ENCODE results near the gene HERC6.
"Not testable (repeated sequence)": the region's sequence is repeated elsewhere in the genome, so short reads cannot be mapped to it uniquely, and the experiment has no call there.

Gene HERC6

GRCh38 chr4:88360256-88360655 lies 18.4 kb upstream of the HERC6 start:
- H3K4me1 Mint-ChIP-seq: no peaks in the 10 kb centered on the region
- DNase-seq (ENCODE audit: low spot score in 2 of 2) (no peak), ATAC-seq (replicated peaks; ENCODE audit: extremely low read depth, poor library complexity, severe bottlenecking) (no peak)
- H3K4me3 Mint-ChIP-seq: no peak overlapping the region
- peaks cover 2% of the 10 kb centered on the region for H3K36me3 Mint-ChIP-seq (ENCODE audit: insufficient read depth)
- H3K9me3 Mint-ChIP-seq: peaks cover 6% of the 10 kb centered on the region
- H3K27ac Mint-ChIP-seq (ENCODE audit: low read depth): no peak overlapping the region
- peaks cover 32% of the 10 kb centered on the region for H3K27me3 Mint-ChIP-seq

GRCh38 chr4:88360791-88361190 lies 17.9 kb upstream of the HERC6 start:
- ATAC-seq (replicated peaks; ENCODE audit: extremely low read depth, poor library complexity, severe bottlenecking) (no peak), DNase-seq (ENCODE audit: low spot score in 2 of 2) (no peak)
- H3K36me3 Mint-ChIP-seq (ENCODE audit: insufficient read depth): peaks cover 2% of the 10 kb centered on the region
- peaks cover 6% of the 10 kb centered on the region for H3K9me3 Mint-ChIP-seq
- H3K27me3 Mint-ChIP-seq: peaks cover 32% of the 10 kb centered on the region
- H3K4me1 Mint-ChIP-seq: no peaks in the 10 kb centered on the region
- no peak overlapping the region for H3K4me3 Mint-ChIP-seq
- no peak overlapping the region for H3K27ac Mint-ChIP-seq (ENCODE audit: low read depth)

- not testable (repeated sequence) for H3K4me3 Mint-ChIP-seq; ATAC-seq (replicated peaks; ENCODE audit: extremely low read depth, poor library complexity, severe bottlenecking); H3K36me3 Mint-ChIP-seq (ENCODE audit: insufficient read depth); DNase-seq (ENCODE audit: low spot score in 2 of 2); H3K9me3 Mint-ChIP-seq; H3K4me1 Mint-ChIP-seq; H3K27ac Mint-ChIP-seq (ENCODE audit: low read depth)
- H3K27me3 Mint-ChIP-seq: peaks cover 32% of the 10 kb centered on the region
Observed at GRCh38 chr4:88361217-88361773, 17.4 kb upstream of the HERC6 start.

- Mint-ChIP-seq H3K27me3 (peaks cover 31% of the 10 kb centered on the region), H3K4me1 (no peaks in the 10 kb centered on the region), H3K4me3 (no peak overlapping the region), H3K36me3 (ENCODE audit: insufficient read depth) (peaks cover 5% of the 10 kb centered on the region), H3K9me3 (peaks cover 6% of the 10 kb centered on the region), H3K27ac (ENCODE audit: low read depth) (no peak overlapping the region)
- DNase-seq (ENCODE audit: low spot score in 2 of 2) (no peak), ATAC-seq (replicated peaks; ENCODE audit: extremely low read depth, poor library complexity, severe bottlenecking) (no peak)
Observed at GRCh38 chr4:88366460-88366859, 12.2 kb upstream of the HERC6 start.

GRCh38 chr4:88367826-88368225 lies 10.8 kb upstream of the HERC6 start:
- H3K9me3 Mint-ChIP-seq: peaks cover 6% of the 10 kb centered on the region
- no peaks in the 10 kb centered on the region for H3K4me1 Mint-ChIP-seq
- H3K4me3 Mint-ChIP-seq: no peak overlapping the region
- H3K36me3 Mint-ChIP-seq (ENCODE audit: insufficient read depth): peaks cover 5% of the 10 kb centered on the region
- ATAC-seq (replicated peaks; ENCODE audit: extremely low read depth, poor library complexity, severe bottlenecking): no peak
- H3K27me3 Mint-ChIP-seq: peaks cover 18% of the 10 kb centered on the region
- no peak for DNase-seq (ENCODE audit: low spot score in 2 of 2)
- H3K27ac Mint-ChIP-seq (ENCODE audit: low read depth): no peak overlapping the region

GRCh38 chr4:88369180-88369812 lies 9.4 kb upstream of the HERC6 start:
- H3K36me3 Mint-ChIP-seq (ENCODE audit: insufficient read depth); H3K27me3 Mint-ChIP-seq; H3K4me1 Mint-ChIP-seq; H3K9me3 Mint-ChIP-seq; ATAC-seq (replicated peaks; ENCODE audit: extremely low read depth, poor library complexity, severe bottlenecking); H3K4me3 Mint-ChIP-seq; DNase-seq (ENCODE audit: low spot score in 2 of 2); H3K27ac Mint-ChIP-seq (ENCODE audit: low read depth): not testable (repeated sequence)

- no peaks in the 10 kb centered on the region for H3K9me3 Mint-ChIP-seq
- H3K27me3 Mint-ChIP-seq: no peaks in the 10 kb centered on the region
- peak overlapping the region; percentile 86 for H3K27ac Mint-ChIP-seq (ENCODE audit: low read depth)
- no peak for ATAC-seq (replicated peaks; ENCODE audit: extremely low read depth, poor library complexity, severe bottlenecking)
- H3K36me3 Mint-ChIP-seq (ENCODE audit: insufficient read depth): peaks cover 13% of the 10 kb centered on the region
- no peak for DNase-seq (ENCODE audit: low spot score in 2 of 2)
- no peak overlapping the region for H3K4me3 Mint-ChIP-seq
- peaks cover 32% of the 10 kb centered on the region for H3K4me1 Mint-ChIP-seq
Observed at GRCh38 chr4:88381123-88381522, 2.5 kb downstream of the HERC6 start.

- H3K36me3 Mint-ChIP-seq (ENCODE audit: insufficient read depth): peaks cover 17% of the 10 kb centered on the region
- ATAC-seq (replicated peaks; ENCODE audit: extremely low read depth, poor library complexity, severe bottlenecking) (peak; percentile 60), DNase-seq (ENCODE audit: low spot score in 2 of 2) (peak in 1 of 2 donors; percentile 28)
- peaks cover 30% of the 10 kb centered on the region for H3K4me1 Mint-ChIP-seq
- H3K27me3 Mint-ChIP-seq: no peaks in the 10 kb centered on the region
- no peaks in the 10 kb centered on the region for H3K9me3 Mint-ChIP-seq
- H3K4me3 Mint-ChIP-seq: peak overlapping the region; percentile 36
- H3K27ac Mint-ChIP-seq (ENCODE audit: low read depth): peak overlapping the region; percentile 86
Observed at GRCh38 chr4:88382621-88383020, 4.0 kb downstream of the HERC6 start.

- H3K36me3 Mint-ChIP-seq (ENCODE audit: insufficient read depth): peaks cover 21% of the 10 kb centered on the region
- ATAC-seq (replicated peaks; ENCODE audit: extremely low read depth, poor library complexity, severe bottlenecking): no peak
- H3K4me1 Mint-ChIP-seq: no peaks in the 10 kb centered on the region
- no peaks in the 10 kb centered on the region for H3K27me3 Mint-ChIP-seq
- no peak for DNase-seq (ENCODE audit: low spot score in 2 of 2)
- H3K27ac Mint-ChIP-seq (ENCODE audit: low read depth): no peak overlapping the region
- no peak overlapping the region for H3K4me3 Mint-ChIP-seq
- no peaks in the 10 kb centered on the region for H3K9me3 Mint-ChIP-seq
Observed at GRCh38 chr4:88390128-88390527, 11.5 kb downstream of the HERC6 start.

GRCh38 chr4:88391703-88392102 lies 13.1 kb downstream of the HERC6 start:
- Mint-ChIP-seq H3K27ac (ENCODE audit: low read depth) (peak overlapping the region; percentile 49), H3K4me3 (no peak overlapping the region), H3K4me1 (no peaks in the 10 kb centered on the region), H3K9me3 (no peaks in the 10 kb centered on the region), H3K27me3 (no peaks in the 10 kb centered on the region), H3K36me3 (ENCODE audit: insufficient read depth) (peaks cover 16% of the 10 kb centered on the region)
- ATAC-seq (replicated peaks; ENCODE audit: extremely low read depth, poor library complexity, severe bottlenecking): no peak
- no peak for DNase-seq (ENCODE audit: low spot score in 2 of 2)

GRCh38 chr4:88396681-88397080 lies 18.0 kb downstream of the HERC6 start:
- no peaks in the 10 kb centered on the region for H3K27me3 Mint-ChIP-seq
- peaks cover 24% of the 10 kb centered on the region for H3K36me3 Mint-ChIP-seq (ENCODE audit: insufficient read depth)
- H3K27ac Mint-ChIP-seq (ENCODE audit: low read depth): no peak overlapping the region
- no peaks in the 10 kb centered on the region for H3K9me3 Mint-ChIP-seq
- DNase-seq (ENCODE audit: low spot score in 2 of 2) (no peak), ATAC-seq (replicated peaks; ENCODE audit: extremely low read depth, poor library complexity, severe bottlenecking) (no peak)
- no peak overlapping the region for H3K4me3 Mint-ChIP-seq
- H3K4me1 Mint-ChIP-seq: no peaks in the 10 kb centered on the region

- H3K36me3 Mint-ChIP-seq (ENCODE audit: insufficient read depth): peaks cover 19% of the 10 kb centered on the region
- H3K9me3 Mint-ChIP-seq: no peaks in the 10 kb centered on the region
- ATAC-seq (replicated peaks; ENCODE audit: extremely low read depth, poor library complexity, severe bottlenecking) (no peak), DNase-seq (ENCODE audit: low spot score in 2 of 2) (no peak)
- H3K27ac Mint-ChIP-seq (ENCODE audit: low read depth): no peak overlapping the region
- H3K4me1 Mint-ChIP-seq: no peaks in the 10 kb centered on the region
- H3K27me3 Mint-ChIP-seq: no peaks in the 10 kb centered on the region
- H3K4me3 Mint-ChIP-seq: no peak overlapping the region
Observed at GRCh38 chr4:88398381-88398780, 19.7 kb downstream of the HERC6 start.

GRCh38 chr4:88409206-88409605 lies 30.6 kb downstream of the HERC6 start:
- H3K36me3 Mint-ChIP-seq (ENCODE audit: insufficient read depth): peaks cover 12% of the 10 kb centered on the region
- ATAC-seq (replicated peaks; ENCODE audit: extremely low read depth, poor library complexity, severe bottlenecking) (no peak), DNase-seq (ENCODE audit: low spot score in 2 of 2) (no peak)
- no peak overlapping the region for H3K27ac Mint-ChIP-seq (ENCODE audit: low read depth)
- H3K4me1 Mint-ChIP-seq: no peaks in the 10 kb centered on the region
- no peaks in the 10 kb centered on the region for H3K27me3 Mint-ChIP-seq
- no peak overlapping the region for H3K4me3 Mint-ChIP-seq
- no peaks in the 10 kb centered on the region for H3K9me3 Mint-ChIP-seq

All from central memory CD8-positive, alpha-beta T cell (primary cell).